Panc1 (cell line): ENCODE results near the gene TBX21. TPM values are rescaled to one million over a fixed set of nuclear protein-coding genes. Genes with fewer than 3 reads are reported as not detected.

ENCODE experiments used
- ATAC-seq: fragments of 200-7000 bp; cut with Tn5 transposase; 2 replicates; pipeline ENCODE4 v1.9.1; 2020; ENCODE audit warnings: mild to moderate bottlenecking, moderate library complexity
- BruUV-seq: library from RNA; stranded (reverse); fragments of 400-500 nt; replicated peaks from 2 replicates; lab custom pipeline; 2021; lab: Mats Ljungman, UMichigan
- CTCF ChIA-PET: fragments of 300-600 bp; sonication (Branson Sonifier 250); formaldehyde crosslinking; loops from one replicate; lab custom pipeline; 2022; ENCODE audit warnings: antibody characterized with exemption; lab: Charles Lee
- POLR2A ChIA-PET: fragments of 300-600 bp; sonication (Branson Sonifier 250); formaldehyde crosslinking; loops from one replicate; lab custom pipeline; 2022; ENCODE audit warnings: antibody characterized with exemption; lab: Charles Lee
- DNase-seq: peaks from one replicate; pipeline ENCODE4 v3.0.0-alpha.2; 2010; ENCODE audit warnings: low read depth, low spot score
- H3K27ac ChIP-seq: 2 replicates; pipeline ENCODE4 v1.5.1; 2011; ENCODE audit warnings: mild to moderate bottlenecking, low read length, inconsistent platforms
- H3K27me3 ChIP-seq: fragments of 200-500 bp; sonication (Bioruptor generic); 2 replicates; pipeline ENCODE4 v1.6.0; 2014; ENCODE audit warnings: low read length, inconsistent platforms; ENCODE audit not compliant: control insufficient read depth, insufficient read depth
- H3K36me3 ChIP-seq: fragments of 200-500 bp; sonication (Bioruptor generic); 2 replicates; pipeline ENCODE4 v1.5.1; 2014; ENCODE audit warnings: inconsistent platforms, mild to moderate bottlenecking, low read length, moderate library complexity; ENCODE audit not compliant: control insufficient read depth, insufficient read depth
- H3K4me1 ChIP-seq: 2 replicates; pipeline ENCODE4 v1.5.1; 2011; ENCODE audit warnings: inconsistent platforms, mild to moderate bottlenecking, low read length, moderate library complexity; ENCODE audit not compliant: control insufficient read depth, insufficient read depth
- H3K4me3 ChIP-seq, 2 experiments: 2 replicates each; pipeline ENCODE4 v1.5.1; 2011 to 2012; ENCODE audit warnings: low read depth in 2 of 2, low read length in 2 of 2, mild to moderate bottlenecking in 2 of 2, inconsistent platforms in 1 of 2, moderate library complexity in 1 of 2
- H3K9me3 ChIP-seq: fragments of 200-500 bp; sonication (Bioruptor generic); 2 replicates; pipeline ENCODE4 v1.5.1; 2014; ENCODE audit warnings: low read depth, mild to moderate bottlenecking, inconsistent platforms, low read length, moderate library complexity; ENCODE audit not compliant: control insufficient read depth, insufficient read depth
- POLR2AphosphoS5 ChIP-seq: IDR thresholded peaks from 2 replicates; pipeline ENCODE4 v1.6.1; 2012; ENCODE audit warnings: mild to moderate bottlenecking, low read depth, low read length, moderate library complexity
- SIN3A ChIP-seq: IDR thresholded peaks from 2 replicates; pipeline ENCODE4 v1.6.1; 2012; ENCODE audit warnings: low read depth, mild to moderate bottlenecking, low read length, moderate library complexity, borderline replicate concordance; ENCODE audit not compliant: insufficient read depth
- TCF7L2 ChIP-seq: IDR thresholded peaks from 2 replicates; pipeline ENCODE4 v1.6.1; 2011; ENCODE audit warnings: mild to moderate bottlenecking, low read depth, low read length, inconsistent platforms
- in situ Hi-C: cut with HindIII; loops from 2 replicates; pipeline ENCODE4 v1.10.0; 2016; ENCODE audit warnings: low sequenced_read_pairs, low pct_unique_long_range_greater_than_20kb
- intact Hi-C: fragments of 100-400 bp; cut with micrococcal nuclease; formaldehyde crosslinking; loops from one replicate; pipeline ENCODE4 v1.10.0; 2022; ENCODE audit not compliant: unreplicated experiment
- total RNA-seq: library from RNA; stranded (reverse); gene quantifications from one replicate; pipeline ENCODE4 v1.2.1, GENCODE V29; 2021; ENCODE audit not compliant: unreplicated experiment
- TF ChIP-seq, protein P1 (sequence below), 2 experiments: IDR thresholded peaks; 2 replicates each; pipeline ENCODE4 v1.6.1; 2011 to 2012; ENCODE audit warnings: low read depth in 2 of 2, control low read depth in 1 of 2, low read length in 1 of 2, mild to moderate bottlenecking in 1 of 2, moderate library complexity in 1 of 2; ENCODE audit not compliant: insufficient read depth in 1 of 2
- TF ChIP-seq, protein P2 (sequence below): fragments of 450-650 bp; IDR thresholded peaks from 2 replicates; pipeline ENCODE4 v1.5.1; 2017; ENCODE audit warnings: mild to moderate bottlenecking

TBX21 gene
- total RNA-seq, 1 experiment from 2014 or later = 0.10 TPM

DNA sequence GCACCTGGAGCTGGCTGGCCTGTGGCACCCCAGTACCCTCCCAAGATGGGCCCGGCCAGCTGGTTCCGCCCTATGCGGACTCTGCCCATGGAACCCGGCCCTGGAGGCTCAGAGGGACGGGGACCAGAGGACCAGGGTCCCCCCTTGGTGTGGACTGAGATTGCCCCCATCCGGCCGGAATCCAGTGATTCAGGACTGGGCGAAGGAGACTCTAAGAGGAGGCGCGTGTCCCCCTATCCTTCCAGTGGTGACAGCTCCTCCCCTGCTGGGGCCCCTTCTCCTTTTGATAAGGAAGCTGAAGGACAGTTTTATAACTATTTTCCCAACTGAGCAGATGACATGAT, 12.0 kb downstream of the TBX21 start:
- intact Hi-C loops (no loop called here), in situ Hi-C loops (no loop called here)
- peaks cover 10% of the 10 kb centered on the region; the same call in 1 of the 2 replicates for H3K27me3 ChIP-seq
- TF ChIP-seq, protein P1, sequence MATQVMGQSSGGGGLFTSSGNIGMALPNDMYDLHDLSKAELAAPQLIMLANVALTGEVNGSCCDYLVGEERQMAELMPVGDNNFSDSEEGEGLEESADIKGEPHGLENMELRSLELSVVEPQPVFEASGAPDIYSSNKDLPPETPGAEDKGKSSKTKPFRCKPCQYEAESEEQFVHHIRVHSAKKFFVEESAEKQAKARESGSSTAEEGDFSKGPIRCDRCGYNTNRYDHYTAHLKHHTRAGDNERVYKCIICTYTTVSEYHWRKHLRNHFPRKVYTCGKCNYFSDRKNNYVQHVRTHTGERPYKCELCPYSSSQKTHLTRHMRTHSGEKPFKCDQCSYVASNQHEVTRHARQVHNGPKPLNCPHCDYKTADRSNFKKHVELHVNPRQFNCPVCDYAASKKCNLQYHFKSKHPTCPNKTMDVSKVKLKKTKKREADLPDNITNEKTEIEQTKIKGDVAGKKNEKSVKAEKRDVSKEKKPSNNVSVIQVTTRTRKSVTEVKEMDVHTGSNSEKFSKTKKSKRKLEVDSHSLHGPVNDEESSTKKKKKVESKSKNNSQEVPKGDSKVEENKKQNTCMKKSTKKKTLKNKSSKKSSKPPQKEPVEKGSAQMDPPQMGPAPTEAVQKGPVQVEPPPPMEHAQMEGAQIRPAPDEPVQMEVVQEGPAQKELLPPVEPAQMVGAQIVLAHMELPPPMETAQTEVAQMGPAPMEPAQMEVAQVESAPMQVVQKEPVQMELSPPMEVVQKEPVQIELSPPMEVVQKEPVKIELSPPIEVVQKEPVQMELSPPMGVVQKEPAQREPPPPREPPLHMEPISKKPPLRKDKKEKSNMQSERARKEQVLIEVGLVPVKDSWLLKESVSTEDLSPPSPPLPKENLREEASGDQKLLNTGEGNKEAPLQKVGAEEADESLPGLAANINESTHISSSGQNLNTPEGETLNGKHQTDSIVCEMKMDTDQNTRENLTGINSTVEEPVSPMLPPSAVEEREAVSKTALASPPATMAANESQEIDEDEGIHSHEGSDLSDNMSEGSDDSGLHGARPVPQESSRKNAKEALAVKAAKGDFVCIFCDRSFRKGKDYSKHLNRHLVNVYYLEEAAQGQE (IDR thresholded peaks at IDR 0.05; ENCODE audit: insufficient read depth in 1 of 2, low read depth in 2 of 2, low read length in 1 of 2) = no peak
- no peak for TF ChIP-seq TCF7L2
- no peak for TF ChIP-seq SIN3A
- TF ChIP-seq, protein P2, sequence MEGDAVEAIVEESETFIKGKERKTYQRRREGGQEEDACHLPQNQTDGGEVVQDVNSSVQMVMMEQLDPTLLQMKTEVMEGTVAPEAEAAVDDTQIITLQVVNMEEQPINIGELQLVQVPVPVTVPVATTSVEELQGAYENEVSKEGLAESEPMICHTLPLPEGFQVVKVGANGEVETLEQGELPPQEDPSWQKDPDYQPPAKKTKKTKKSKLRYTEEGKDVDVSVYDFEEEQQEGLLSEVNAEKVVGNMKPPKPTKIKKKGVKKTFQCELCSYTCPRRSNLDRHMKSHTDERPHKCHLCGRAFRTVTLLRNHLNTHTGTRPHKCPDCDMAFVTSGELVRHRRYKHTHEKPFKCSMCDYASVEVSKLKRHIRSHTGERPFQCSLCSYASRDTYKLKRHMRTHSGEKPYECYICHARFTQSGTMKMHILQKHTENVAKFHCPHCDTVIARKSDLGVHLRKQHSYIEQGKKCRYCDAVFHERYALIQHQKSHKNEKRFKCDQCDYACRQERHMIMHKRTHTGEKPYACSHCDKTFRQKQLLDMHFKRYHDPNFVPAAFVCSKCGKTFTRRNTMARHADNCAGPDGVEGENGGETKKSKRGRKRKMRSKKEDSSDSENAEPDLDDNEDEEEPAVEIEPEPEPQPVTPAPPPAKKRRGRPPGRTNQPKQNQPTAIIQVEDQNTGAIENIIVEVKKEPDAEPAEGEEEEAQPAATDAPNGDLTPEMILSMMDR = no peak
- no peak for TF ChIP-seq POLR2AphosphoS5
- H3K27ac ChIP-seq = no peak overlapping the region
- ChIA-PET POLR2A (interaction anchor here (0.6 kb wide), 1 partner anchor 160 kb away, joined by 3 read pairs; no protein-coding TSS in a partner anchor), CTCF (no interaction called here)
- H3K9me3 ChIP-seq = no peaks in the 10 kb centered on the region
- no peaks in the 10 kb centered on the region for H3K4me1 ChIP-seq
- no peak for ATAC-seq
- no peak overlapping the region for H3K4me3 ChIP-seq
- no peaks in the 10 kb centered on the region for H3K36me3 ChIP-seq
- BruUV-seq = no TSS peak
- no peak for DNase-seq

DNA sequence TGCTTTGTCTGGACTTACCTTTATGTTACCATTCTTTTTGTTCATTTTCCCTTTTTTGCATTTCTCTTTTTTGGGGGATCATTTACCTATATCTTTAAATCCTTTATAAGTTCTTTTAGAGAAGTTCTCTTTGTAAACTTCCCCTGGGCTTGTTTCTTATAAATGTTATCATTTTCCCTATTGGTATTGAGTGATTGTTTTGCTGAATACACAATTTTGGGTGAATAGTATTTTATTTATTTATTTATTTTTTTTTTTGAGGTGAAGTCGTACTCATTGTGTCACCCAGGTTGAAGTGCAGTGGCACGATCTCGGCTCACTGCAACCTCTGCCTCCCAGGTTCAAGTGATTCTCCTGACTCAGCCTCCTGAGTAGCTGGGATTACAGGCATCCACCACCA, 18.4 kb downstream of the TBX21 start:
- Histone ChIP-seq H3K36me3 (no peaks in the 10 kb centered on the region), H3K4me3 (no peak overlapping the region), H3K27ac (no peak overlapping the region), H3K9me3 (no peaks in the 10 kb centered on the region; the same call in 1 of the 2 replicates), H3K27me3 (peaks cover 12% of the 10 kb centered on the region), H3K4me1 (no peaks in the 10 kb centered on the region)
- BruUV-seq = no TSS peak
- intact Hi-C loops (no loop called here), in situ Hi-C loops (no loop called here)
- no peak for TF ChIP-seq SIN3A
- no peak for TF ChIP-seq POLR2AphosphoS5
- TF ChIP-seq, protein P1 (IDR thresholded peaks at IDR 0.05; ENCODE audit: insufficient read depth in 1 of 2, low read depth in 2 of 2, low read length in 1 of 2) = no peak
- TF ChIP-seq, protein P2 = no peak
- no peak for TF ChIP-seq TCF7L2
- ChIA-PET CTCF (interaction anchor here (0.7 kb wide), 1 partner anchor 40 kb away, joined by 5 read pairs; no protein-coding TSS in a partner anchor), POLR2A (no interaction called here)
- ATAC-seq = no peak
- no peak for DNase-seq
